Liver (tissue), 3 donors: ENCODE measurements around the gene F12.

Source experiments
- CTCF ChIP-seq: fragments of 150-350 bp; IDR thresholded peaks from 2 replicates; pipeline ENCODE4 v1.5.1; 2017; ENCODE audit warnings: improper control_type of control experiment, low read depth, low read length; ENCODE audit not compliant: missing input control
- EGR1 ChIP-seq, 2 donors: IDR thresholded peaks; 2 replicates each; pipeline ENCODE4 v1.6.1; 2016 to 2018; ENCODE audit warnings: antibody characterized with exemption in 2 of 2, low read depth in 2 of 2
- GABPA ChIP-seq, 2 donors: IDR thresholded peaks in 1 of 2; conservative IDR thresholded peaks in 1 of 2; 2 replicates each; pipeline ENCODE4 v1.6.1; 2016; ENCODE audit warnings: antibody characterized with exemption in 2 of 2, mild to moderate bottlenecking in 1 of 2, moderate library complexity in 1 of 2
- HNF4A ChIP-seq, 2 donors: conservative IDR thresholded peaks; 2 replicates each; pipeline ENCODE4 v1.6.1; 2016; ENCODE audit warnings: antibody characterized with exemption in 2 of 2, mild to moderate bottlenecking in 2 of 2
- REST ChIP-seq: IDR thresholded peaks from 2 replicates; pipeline ENCODE4 v1.6.1; 2016; ENCODE audit warnings: antibody characterized with exemption, mild to moderate bottlenecking
- YY1 ChIP-seq: IDR thresholded peaks from 2 replicates; pipeline ENCODE4 v1.6.1; 2016; ENCODE audit warnings: antibody characterized with exemption, mild to moderate bottlenecking
- donor health status: healthy.
- donor health status: healthy.

- TF ChIP-seq CTCF (no peak), GABPA (IDR thresholded peaks at IDR 0.05 in 1 of 2, conservative IDR thresholded peaks at IDR 0.05 in 1 of 2) (no peak), EGR1 (IDR thresholded peaks at IDR 0.05; ENCODE audit: low read depth in 2 of 2) (no peak), REST (no peak), YY1 (no peak), HNF4A (conservative IDR thresholded peaks at IDR 0.05) (no peak)
Observed at GRCh38 chr5:177377851-177378776, 31.2 kb downstream of the F12 start.
